ENCODE data around the gene ZXDA.

ZXDA gene

DNA sequence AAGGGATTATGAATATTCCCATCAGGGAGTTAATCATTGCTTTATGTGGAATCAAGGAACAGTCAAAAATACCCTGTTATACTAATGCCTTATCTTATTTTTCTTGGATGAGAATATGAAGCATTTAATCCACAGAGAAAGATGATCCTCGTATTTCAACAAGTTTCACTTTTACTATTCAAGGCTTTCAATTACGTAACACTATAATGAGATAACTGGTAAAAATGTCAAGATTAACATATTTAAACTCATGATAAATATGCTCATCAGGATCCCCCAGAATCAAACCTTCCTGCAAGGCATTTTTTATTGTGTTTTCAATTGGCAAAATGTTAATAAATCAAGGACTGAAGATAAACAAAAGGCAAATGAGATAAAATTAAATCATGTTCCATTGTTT, 5.1 kb downstream of the ZXDA start:
- H3K4me1 ChIP-seq (ENCODE audit: insufficient read depth, low read length, poor library complexity, severe bottlenecking), result peaks cover 15% of the 10 kb centered on the region
- TF ChIP-seq, protein P1, sequence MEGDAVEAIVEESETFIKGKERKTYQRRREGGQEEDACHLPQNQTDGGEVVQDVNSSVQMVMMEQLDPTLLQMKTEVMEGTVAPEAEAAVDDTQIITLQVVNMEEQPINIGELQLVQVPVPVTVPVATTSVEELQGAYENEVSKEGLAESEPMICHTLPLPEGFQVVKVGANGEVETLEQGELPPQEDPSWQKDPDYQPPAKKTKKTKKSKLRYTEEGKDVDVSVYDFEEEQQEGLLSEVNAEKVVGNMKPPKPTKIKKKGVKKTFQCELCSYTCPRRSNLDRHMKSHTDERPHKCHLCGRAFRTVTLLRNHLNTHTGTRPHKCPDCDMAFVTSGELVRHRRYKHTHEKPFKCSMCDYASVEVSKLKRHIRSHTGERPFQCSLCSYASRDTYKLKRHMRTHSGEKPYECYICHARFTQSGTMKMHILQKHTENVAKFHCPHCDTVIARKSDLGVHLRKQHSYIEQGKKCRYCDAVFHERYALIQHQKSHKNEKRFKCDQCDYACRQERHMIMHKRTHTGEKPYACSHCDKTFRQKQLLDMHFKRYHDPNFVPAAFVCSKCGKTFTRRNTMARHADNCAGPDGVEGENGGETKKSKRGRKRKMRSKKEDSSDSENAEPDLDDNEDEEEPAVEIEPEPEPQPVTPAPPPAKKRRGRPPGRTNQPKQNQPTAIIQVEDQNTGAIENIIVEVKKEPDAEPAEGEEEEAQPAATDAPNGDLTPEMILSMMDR (conservative IDR thresholded peaks at IDR 0.05; ENCODE audit: low read length), result no peak
- no peak for TF ChIP-seq EZH2phosphoT487 (IDR thresholded peaks at IDR 0.05; ENCODE audit: borderline replicate concordance)
- H3K4me3 ChIP-seq (ENCODE audit: low read length, poor library complexity, severe bottlenecking), result peak overlapping the region; percentile 62
- 0 out of 2 replicates have a peak, but pooled peaks cover 6% of the 10 kb centered on the region for H3K79me2 ChIP-seq (ENCODE audit: insufficient read depth, low read length)
- H3K9me2 ChIP-seq (replicated peaks; ENCODE audit: low read depth, low read length), result no peaks in the 10 kb centered on the region
- no peaks in the 10 kb centered on the region for H3K9me3 ChIP-seq (ENCODE audit: insufficient read depth, low read depth, low read length)
- no peak overlapping the region for H2AFZ ChIP-seq (ENCODE audit: low read length)
- no peaks in the 10 kb centered on the region for H4K20me1 ChIP-seq (ENCODE audit: insufficient read depth, low read length, poor library complexity, severe bottlenecking)
- peak overlapping the region; percentile 79 for H3K4me2 ChIP-seq (ENCODE audit: low read depth, low read length, poor library complexity, severe bottlenecking)
- no peak overlapping the region for H3K9ac ChIP-seq (ENCODE audit: low read depth, low read length, poor library complexity, severe bottlenecking)
- no peaks in the 10 kb centered on the region for H3K36me3 ChIP-seq (ENCODE audit: insufficient read depth, low read length)
- no peaks in the 10 kb centered on the region for H3F3A ChIP-seq (ENCODE audit: low read depth)
- no peaks in the 10 kb centered on the region for H3K27me3 ChIP-seq (ENCODE audit: insufficient read depth, low read length, poor library complexity, severe bottlenecking)

GRCh38 chrX:57904176-57904880, 5.9 kb downstream of the ZXDA start:
- Histone ChIP-seq H3K4me2 (ENCODE audit: low read depth, low read length, poor library complexity, severe bottlenecking) (no peak overlapping the region), H3K79me2 (ENCODE audit: insufficient read depth, low read length) (0 out of 2 replicates have a peak, but pooled peaks cover 6% of the 10 kb centered on the region), H3K4me3 (ENCODE audit: low read length, poor library complexity, severe bottlenecking) (no peak overlapping the region), H2AFZ (ENCODE audit: low read length) (no peak overlapping the region), H3F3A (ENCODE audit: low read depth) (no peaks in the 10 kb centered on the region), H3K9me2 (replicated peaks; ENCODE audit: low read depth, low read length) (no peaks in the 10 kb centered on the region), H3K9me3 (ENCODE audit: insufficient read depth, low read depth, low read length) (no peaks in the 10 kb centered on the region), H4K20me1 (ENCODE audit: insufficient read depth, low read length, poor library complexity, severe bottlenecking) (no peaks in the 10 kb centered on the region), H3K27me3 (ENCODE audit: insufficient read depth, low read length, poor library complexity, severe bottlenecking) (no peaks in the 10 kb centered on the region), H3K4me1 (ENCODE audit: insufficient read depth, low read length, poor library complexity, severe bottlenecking) (peaks cover 15% of the 10 kb centered on the region), H3K36me3 (ENCODE audit: insufficient read depth, low read length) (no peaks in the 10 kb centered on the region), H3K9ac (ENCODE audit: low read depth, low read length, poor library complexity, severe bottlenecking) (no peak overlapping the region)
- no peak for TF ChIP-seq EZH2phosphoT487 (IDR thresholded peaks at IDR 0.05; ENCODE audit: borderline replicate concordance)
- TF ChIP-seq, protein P1 (conservative IDR thresholded peaks at IDR 0.05; ENCODE audit: low read length), result no peak

DNA sequence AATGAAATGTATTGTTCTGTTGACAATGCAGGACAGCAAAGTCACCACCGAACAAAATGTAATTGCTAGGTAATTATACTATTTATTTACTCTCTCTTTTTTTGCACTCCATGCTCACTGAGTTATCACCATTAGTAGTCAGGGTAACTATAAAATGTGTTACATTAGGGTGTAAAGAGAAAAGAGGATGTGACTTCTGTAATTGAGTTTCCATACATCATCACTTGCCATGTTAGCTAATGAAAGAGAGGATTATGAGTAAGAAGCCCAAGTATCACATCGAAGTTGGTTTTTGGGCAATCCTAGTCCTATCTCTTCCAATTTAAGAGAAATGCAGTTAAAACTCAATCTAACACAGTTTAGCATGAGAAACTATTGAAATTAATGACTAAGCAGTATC, 7.6 kb downstream of the ZXDA start:
- TF ChIP-seq EZH2phosphoT487 (IDR thresholded peaks at IDR 0.05; ENCODE audit: borderline replicate concordance), result no peak
- TF ChIP-seq, protein P1 (conservative IDR thresholded peaks at IDR 0.05; ENCODE audit: low read length), result no peak
- no peaks in the 10 kb centered on the region for H4K20me1 ChIP-seq (ENCODE audit: insufficient read depth, low read length, poor library complexity, severe bottlenecking)
- no peaks in the 10 kb centered on the region for H3K9me2 ChIP-seq (replicated peaks; ENCODE audit: low read depth, low read length)
- peaks cover 15% of the 10 kb centered on the region for H3K4me1 ChIP-seq (ENCODE audit: insufficient read depth, low read length, poor library complexity, severe bottlenecking)
- no peak overlapping the region for H3K9ac ChIP-seq (ENCODE audit: low read depth, low read length, poor library complexity, severe bottlenecking)
- no peak overlapping the region for H3K4me3 ChIP-seq (ENCODE audit: low read length, poor library complexity, severe bottlenecking)
- no peaks in the 10 kb centered on the region for H3K36me3 ChIP-seq (ENCODE audit: insufficient read depth, low read length)
- no peaks in the 10 kb centered on the region for H3K27me3 ChIP-seq (ENCODE audit: insufficient read depth, low read length, poor library complexity, severe bottlenecking)
- no peak overlapping the region for H3K4me2 ChIP-seq (ENCODE audit: low read depth, low read length, poor library complexity, severe bottlenecking)
- H2AFZ ChIP-seq (ENCODE audit: low read length), result no peak overlapping the region
- H3K9me3 ChIP-seq (ENCODE audit: insufficient read depth, low read depth, low read length), result no peaks in the 10 kb centered on the region
- 0 out of 2 replicates have a peak, but pooled peaks cover 6% of the 10 kb centered on the region for H3K79me2 ChIP-seq (ENCODE audit: insufficient read depth, low read length)
- H3F3A ChIP-seq (ENCODE audit: low read depth), result no peaks in the 10 kb centered on the region

Data from Loucy (cell line).